Calu3 (cell line): ENCODE results near the gene CNTNAP1. TPM values are rescaled to one million over a fixed set of nuclear protein-coding genes. Genes with fewer than 3 reads are reported as not detected.
A peak's percentile ranks its signal among the peaks of the same experiment; 100 is the strongest.

ENCODE experiments used
- BruUV-seq: library from RNA; stranded (reverse); fragments of 400-500 nt; replicated peaks from 2 replicates; lab custom pipeline; 2021; lab: Mats Ljungman, UMichigan
- CTCF ChIA-PET: fragments of 300-600 bp; sonication (Branson Sonifier 250); formaldehyde crosslinking; loops from one replicate; lab custom pipeline; 2022; ENCODE audit warnings: antibody characterized with exemption; lab: Charles Lee
- DNase-seq: peaks from one replicate; pipeline ENCODE4 v3.0.0; 2022
- H3K27ac Mint-ChIP-seq: one replicate; pipeline ENCODE4 v1.8.0; 2022; ENCODE audit warnings: mixed read lengths; ENCODE audit not compliant: unreplicated experiment
- H3K27me3 Mint-ChIP-seq: one replicate; pipeline ENCODE4 v1.8.0; 2022; ENCODE audit warnings: mixed read lengths; ENCODE audit not compliant: unreplicated experiment
- H3K36me3 Mint-ChIP-seq: one replicate; pipeline ENCODE4 v1.8.0; 2022; ENCODE audit warnings: mild to moderate bottlenecking, moderate library complexity, mixed read lengths; ENCODE audit not compliant: insufficient read depth, unreplicated experiment
- H3K4me1 Mint-ChIP-seq: one replicate; pipeline ENCODE4 v1.8.0; 2022; ENCODE audit warnings: mild to moderate bottlenecking, low read depth, mixed read lengths; ENCODE audit not compliant: unreplicated experiment
- H3K4me3 Mint-ChIP-seq: one replicate; pipeline ENCODE4 v1.8.0; 2022; ENCODE audit warnings: mild to moderate bottlenecking, low read depth, moderate library complexity, mixed read lengths; ENCODE audit not compliant: unreplicated experiment
- H3K9me3 Mint-ChIP-seq: one replicate; pipeline ENCODE4 v1.8.0; 2022; ENCODE audit warnings: low read depth, mixed read lengths; ENCODE audit not compliant: unreplicated experiment
- intact Hi-C: fragments of 100-400 bp; cut with micrococcal nuclease; formaldehyde crosslinking; loops from one replicate; pipeline ENCODE4 v1.10.0; 2022; ENCODE audit not compliant: unreplicated experiment
- total RNA-seq: library from RNA; stranded (reverse); gene quantifications from 2 replicates; pipeline ENCODE4 v1.2.3, GENCODE V29; 2022
- TF ChIP-seq, protein P1 (sequence below): fragments of 200-600 bp; IDR thresholded peaks from one replicate; pipeline ENCODE4 v1.8.0; 2022; ENCODE audit warnings: antibody characterized with exemption; ENCODE audit not compliant: unreplicated experiment

The CNTNAP1 gene
- total RNA-seq, 1 experiment from 2014 or later: 1.3 TPM

DNA sequence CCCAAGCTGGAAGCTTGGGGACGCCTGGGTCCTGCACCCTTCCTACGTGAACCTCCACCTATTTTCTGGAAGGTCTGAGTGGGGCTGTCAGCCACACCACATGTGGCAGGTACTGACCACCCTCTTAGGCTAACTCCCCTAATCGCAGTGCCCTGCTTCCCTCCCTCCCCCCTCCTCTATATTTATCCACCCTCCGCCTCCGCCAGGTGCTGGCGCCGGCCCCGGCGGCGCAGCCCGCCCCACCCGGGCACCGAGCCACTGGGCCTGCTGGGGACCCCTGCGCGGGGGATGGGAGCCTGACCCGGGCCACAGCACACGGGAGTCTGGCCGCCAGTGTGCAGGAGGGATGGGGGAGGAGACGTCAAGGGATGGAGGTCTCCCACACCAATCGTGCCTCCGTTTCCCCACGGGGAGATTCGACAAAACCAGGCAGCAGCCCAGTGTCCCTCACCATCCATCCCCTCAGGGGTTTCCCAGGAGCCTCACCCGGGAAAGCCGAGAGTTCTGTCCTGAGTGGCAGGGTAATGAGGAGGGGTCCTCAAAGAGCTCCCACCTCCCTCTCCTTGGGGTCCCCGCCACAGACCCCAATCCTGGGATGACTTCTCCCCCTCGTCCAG lies 6.9 kb upstream of the CNTNAP1 start:
- H3K9me3 Mint-ChIP-seq: no peaks in the 10 kb centered on the region
- peak overlapping the region; percentile 93 for H3K4me3 Mint-ChIP-seq
- DNase-seq: peak; percentile 39
- peak overlapping the region; percentile 94 for H3K27ac Mint-ChIP-seq
- TF ChIP-seq, protein P1, sequence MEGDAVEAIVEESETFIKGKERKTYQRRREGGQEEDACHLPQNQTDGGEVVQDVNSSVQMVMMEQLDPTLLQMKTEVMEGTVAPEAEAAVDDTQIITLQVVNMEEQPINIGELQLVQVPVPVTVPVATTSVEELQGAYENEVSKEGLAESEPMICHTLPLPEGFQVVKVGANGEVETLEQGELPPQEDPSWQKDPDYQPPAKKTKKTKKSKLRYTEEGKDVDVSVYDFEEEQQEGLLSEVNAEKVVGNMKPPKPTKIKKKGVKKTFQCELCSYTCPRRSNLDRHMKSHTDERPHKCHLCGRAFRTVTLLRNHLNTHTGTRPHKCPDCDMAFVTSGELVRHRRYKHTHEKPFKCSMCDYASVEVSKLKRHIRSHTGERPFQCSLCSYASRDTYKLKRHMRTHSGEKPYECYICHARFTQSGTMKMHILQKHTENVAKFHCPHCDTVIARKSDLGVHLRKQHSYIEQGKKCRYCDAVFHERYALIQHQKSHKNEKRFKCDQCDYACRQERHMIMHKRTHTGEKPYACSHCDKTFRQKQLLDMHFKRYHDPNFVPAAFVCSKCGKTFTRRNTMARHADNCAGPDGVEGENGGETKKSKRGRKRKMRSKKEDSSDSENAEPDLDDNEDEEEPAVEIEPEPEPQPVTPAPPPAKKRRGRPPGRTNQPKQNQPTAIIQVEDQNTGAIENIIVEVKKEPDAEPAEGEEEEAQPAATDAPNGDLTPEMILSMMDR: no peak
- CTCF ChIA-PET: interaction anchor here (1.4 to 6.3 kb wide), 4 partner anchors 10 to 98 kb away, joined by 4 to 66 read pairs (median 7); partner anchors contain the start of gene PSMC3IP
- BruUV-seq: no TSS peak
- H3K27me3 Mint-ChIP-seq: no peaks in the 10 kb centered on the region
- peaks cover 35% of the 10 kb centered on the region for H3K4me1 Mint-ChIP-seq
- H3K36me3 Mint-ChIP-seq: peaks cover 82% of the 10 kb centered on the region
- intact Hi-C loops: loop anchor here (5.0 to 10.0 kb wide), 3 partner anchors 68 to 98 kb away; partner anchors contain the start of genes PSMC3IP, RAMP2, RETREG3 and TUBG1

DNA sequence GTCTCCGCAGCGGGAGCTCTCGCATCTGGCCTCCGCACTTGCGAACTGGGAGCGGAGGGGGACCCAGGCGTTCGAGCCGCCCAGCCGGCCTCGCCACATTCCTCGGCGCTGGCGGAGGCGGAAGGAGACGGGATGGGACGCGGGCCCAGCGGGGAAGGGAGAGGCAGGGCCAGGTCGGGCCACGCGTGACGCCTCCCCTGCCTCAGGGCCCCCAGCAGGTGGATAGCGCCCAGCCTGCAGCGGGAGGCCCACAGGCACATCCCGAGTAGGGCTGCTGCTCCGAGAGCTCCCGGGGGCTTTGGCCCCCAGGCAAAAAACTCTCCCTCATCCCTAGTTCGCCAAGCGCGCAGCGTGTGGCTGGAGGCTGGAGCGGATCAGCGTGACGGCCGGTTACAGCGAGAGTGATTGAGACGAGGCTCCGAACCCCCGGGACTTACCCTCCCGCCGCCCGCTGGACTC lies 6.3 kb upstream of the CNTNAP1 start:
- H3K36me3 Mint-ChIP-seq: peaks cover 77% of the 10 kb centered on the region
- TF ChIP-seq, protein P1: no peak
- peaks cover 35% of the 10 kb centered on the region for H3K4me1 Mint-ChIP-seq
- peak overlapping the region; percentile 94 for H3K27ac Mint-ChIP-seq
- peak; percentile 84 for DNase-seq
- TSS peak; percentile 38 for BruUV-seq
- H3K4me3 Mint-ChIP-seq: peak overlapping the region; percentile 93
- intact Hi-C loops: loop anchor here (5.0 to 10.0 kb wide), 3 partner anchors 69 to 99 kb away; partner anchors contain the start of genes PSMC3IP, RAMP2, RETREG3 and TUBG1
- H3K9me3 Mint-ChIP-seq: no peaks in the 10 kb centered on the region
- H3K27me3 Mint-ChIP-seq: no peaks in the 10 kb centered on the region
- CTCF ChIA-PET: interaction anchor here (0.6 to 6.3 kb wide), 10 partner anchors 9 to 98 kb away, joined by 3 to 66 read pairs (median 4); partner anchors contain the start of genes PSMC3IP, RETREG3 and TUBG1

DNA sequence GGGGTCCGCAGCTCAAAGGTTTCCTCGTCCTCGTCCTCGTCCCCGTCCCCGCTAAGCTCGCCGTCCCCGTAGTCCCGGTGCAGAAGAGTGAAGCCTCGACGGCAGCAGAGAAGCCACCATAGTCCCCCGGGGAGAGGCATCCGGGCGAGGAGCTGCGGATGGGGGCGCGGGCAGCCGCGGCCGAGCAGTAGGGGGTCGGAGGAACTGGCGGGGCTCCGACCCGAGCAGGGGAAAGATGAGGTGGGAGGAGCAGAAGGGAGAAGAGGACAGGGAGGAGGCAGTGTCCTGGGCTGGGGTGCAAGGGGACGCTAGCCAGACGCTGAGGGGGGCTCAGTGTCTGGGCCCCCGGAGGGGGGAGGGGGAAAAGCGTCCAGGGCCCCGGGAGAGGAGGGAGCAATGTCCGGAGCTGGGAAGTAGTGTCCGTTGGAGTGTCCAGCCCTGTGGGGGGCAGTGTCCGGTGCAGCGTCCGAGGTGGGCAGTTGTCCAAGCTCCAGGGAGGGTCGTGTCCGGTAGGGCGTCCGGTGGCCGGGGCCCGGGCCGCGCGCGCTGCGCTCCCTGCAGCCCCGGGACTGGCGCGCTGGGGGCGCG lies 5.8 kb upstream of the CNTNAP1 start, which contains the start of gene PLEKHH3:
Gene PLEKHH3 (minus strand): TSS at position 571 of the 588 bp plus-strand sequence. CDS start 431 bp downstream, at position 140.
- DNase-seq: no peak
- peaks cover 41% of the 10 kb centered on the region for H3K4me1 Mint-ChIP-seq
- peak within 1 kb of the TSS; percentile 93 for H3K4me3 Mint-ChIP-seq
- peaks cover 5% of the 10 kb centered on the region for H3K27me3 Mint-ChIP-seq
- CTCF ChIA-PET: interaction anchor here (0.6 to 6.3 kb wide), 12 partner anchors 9 to 323 kb away, joined by 3 to 66 read pairs (median 4); partner anchors contain the start of genes PSMC3IP, RETREG3, TUBG1 and TUBG2
- no peaks in the 10 kb centered on the region for H3K9me3 Mint-ChIP-seq
- BruUV-seq: no TSS peak
- H3K36me3 Mint-ChIP-seq: peaks cover 71% of the 10 kb centered on the region
- intact Hi-C loops: loop anchor here (5.0 to 10.0 kb wide), 3 partner anchors 69 to 99 kb away; partner anchors contain the start of genes PSMC3IP, RAMP2, RETREG3 and TUBG1
- TF ChIP-seq, protein P1: peak; percentile 45
- peak within 1 kb of the TSS; percentile 94 for H3K27ac Mint-ChIP-seq
